HG03097 (cell line): ENCODE results near the gene PRKACA.

Experiments used
- ATAC-seq: cut with Tn5 transposase; IDR thresholded peaks from one replicate; pipeline ENCODE4 v1.9.1; 2021; ENCODE audit not compliant: unreplicated experiment, low FRiP score

PRKACA gene

GRCh38 chr19:14117668-14118164 lies at the start of gene PRKACA:
Gene PRKACA (minus strand): TSS chr19:14117762. CDS start chr19:14117547, 215 bp downstream.
- peak; percentile 79 for ATAC-seq

- no peak for ATAC-seq
These were observed 49.5 kb upstream of the PRKACA start for GRCh38 chr19:14166999-14167575.

- ATAC-seq: no peak
These were observed 48.6 kb upstream of the PRKACA start for GRCh38 chr19:14165990-14166830.

GRCh38 chr19:14164724-14165493 lies 47.3 kb upstream of the PRKACA start:
- no peak for ATAC-seq

- no peak for ATAC-seq
These were observed 46.5 kb upstream of the PRKACA start for GRCh38 chr19:14164082-14164481.

- no peak for ATAC-seq
These were observed 45.3 kb upstream of the PRKACA start for GRCh38 chr19:14162871-14163297.

- no peak for ATAC-seq
These were observed 43.7 kb upstream of the PRKACA start for GRCh38 chr19:14161305-14161704.

GRCh38 chr19:14160017-14160703 lies 42.6 kb upstream of the PRKACA start:
- no peak for ATAC-seq

- ATAC-seq: no peak
These were observed 41.5 kb upstream of the PRKACA start for GRCh38 chr19:14159059-14159458.

GRCh38 chr19:14158276-14159023 lies 40.9 kb upstream of the PRKACA start:
- no peak for ATAC-seq

GRCh38 chr19:14156971-14157717 lies 39.6 kb upstream of the PRKACA start:
- ATAC-seq: no peak

GRCh38 chr19:14156122-14156521 lies 38.6 kb upstream of the PRKACA start:
- ATAC-seq: no peak

- ATAC-seq: no peak
These were observed 37.8 kb upstream of the PRKACA start for GRCh38 chr19:14155371-14155770.

GRCh38 chr19:14152713-14153112 lies 35.2 kb upstream of the PRKACA start:
- ATAC-seq: no peak

- no peak for ATAC-seq
These were observed 33.5 kb upstream of the PRKACA start for GRCh38 chr19:14150770-14151661.

GRCh38 chr19:14150041-14150769 lies 32.6 kb upstream of the PRKACA start:
- ATAC-seq: no peak

- no peak for ATAC-seq
These were observed 32.0 kb upstream of the PRKACA start for GRCh38 chr19:14149509-14149994.
